Smooth muscle cell (in vitro differentiated cells): ENCODE results near the gene AP1S3. TPM values are rescaled to one million over a fixed set of nuclear protein-coding genes. Genes with fewer than 3 reads are reported as not detected.
A peak's percentile ranks its signal among the peaks of the same experiment; 100 is the strongest.
"Not testable (repeated sequence)": the region's sequence is repeated elsewhere in the genome, so short reads cannot be mapped to it uniquely, and the experiment has no call there.

Experiments
- DNase-seq: peaks from one replicate; lab custom pipeline; 2025; ENCODE audit not compliant: unreplicated experiment; lab: John Stamatoyannopoulos, UW
- H2AFZ ChIP-seq: fragments of 200-600 bp; sonication (generic); 2 replicates; pipeline ENCODE4 v1.6.0; 2016; ENCODE audit warnings: antibody characterized with exemption, low read depth, mild to moderate bottlenecking
- H3F3A ChIP-seq: fragments of 200-600 bp; sonication (generic); 2 replicates; pipeline ENCODE4 v1.6.0; 2017; ENCODE audit warnings: antibody characterized with exemption, low read depth
- H3K27ac ChIP-seq: fragments of 200-600 bp; sonication (generic); 2 replicates; pipeline ENCODE4 v1.5.1; 2016; ENCODE audit warnings: low read depth, mild to moderate bottlenecking
- H3K27me3 ChIP-seq: fragments of 200-600 bp; sonication (generic); 2 replicates; pipeline ENCODE4 v1.6.1; 2016; ENCODE audit warnings: low read depth, mild to moderate bottlenecking
- H3K36me3 ChIP-seq: fragments of 200-600 bp; sonication (generic); 2 replicates; pipeline ENCODE4 v1.5.1; 2016; ENCODE audit warnings: low read depth
- H3K4me1 ChIP-seq: fragments of 200-600 bp; sonication (generic); 2 replicates; pipeline ENCODE4 v1.5.1; 2016; ENCODE audit warnings: low read depth
- H3K4me2 ChIP-seq: fragments of 200-600 bp; sonication (generic); 2 replicates; pipeline ENCODE4 v1.6.0; 2016; ENCODE audit warnings: mild to moderate bottlenecking
- H3K4me3 ChIP-seq: fragments of 200-600 bp; sonication (generic); 2 replicates; pipeline ENCODE4 v1.5.1; 2016; ENCODE audit warnings: mild to moderate bottlenecking
- H3K79me2 ChIP-seq: fragments of 200-600 bp; sonication (generic); 2 replicates; pipeline ENCODE4 v1.6.0; 2016; ENCODE audit warnings: low read depth, mild to moderate bottlenecking
- H3K9ac ChIP-seq: fragments of 200-600 bp; sonication (generic); 2 replicates; pipeline ENCODE4 v1.6.0; 2016; ENCODE audit warnings: low read depth
- H3K9me3 ChIP-seq: fragments of 200-600 bp; sonication (generic); replicated peaks from 2 replicates; pipeline ENCODE4 v1.5.1; 2016; ENCODE audit warnings: low read depth
- H4K20me1 ChIP-seq: fragments of 200-600 bp; sonication (generic); 2 replicates; pipeline ENCODE4 v1.6.0; 2016; ENCODE audit warnings: low read depth
- CTCF ChIP-seq: fragments of 200-600 bp; sonication (generic); IDR thresholded peaks from 2 replicates; pipeline ENCODE4 v1.5.1; 2017; ENCODE audit warnings: borderline replicate concordance, mild to moderate bottlenecking, antibody characterized with exemption; ENCODE audit not compliant: insufficient read depth, poor library complexity, severe bottlenecking
- WGBS: methylation state at CpG from one replicate; pipeline ENCODE4 v1.1.7; 2016; ENCODE audit warnings: low lambda C conversion rate; 5-methylcytosine and 5-hydroxymethylcytosine counted together
- polyA plus RNA-seq: library from polyadenylated mRNA; unstranded; fragments of >200 nt; fragmentation: Nextera tagmentation; extraction: Ambion mirVana; gene quantifications from 2 replicates; pipeline ENCODE4 v1.2.1, GENCODE V29; 2016
- total RNA-seq: library from RNA; depleted of rRNA; stranded (reverse); fragments of >200 nt; gene quantifications from 2 replicates; pipeline ENCODE4 v1.2.3, GENCODE V29; 2014

The AP1S3 gene
- total and polyA plus RNA-seq, 2 experiments from 2014 or later, result 1.4 to 11.4 TPM

GRCh38 chr2:223765221-223765785 is 72.1 kb downstream of the AP1S3 start:
- Histone ChIP-seq H3K27ac (peak overlapping the region; percentile 47), H3K79me2 (no peaks in the 10 kb centered on the region), H3K36me3 (no peaks in the 10 kb centered on the region), H3K4me3 (no peak overlapping the region), H3K27me3 (no peaks in the 10 kb centered on the region), H2AFZ (no peak overlapping the region), H3K9me3 (no peaks in the 10 kb centered on the region), H3K9ac (no peak overlapping the region), H3K4me2 (no peak overlapping the region), H4K20me1 (no peaks in the 10 kb centered on the region), H3K4me1 (peaks cover 3% of the 10 kb centered on the region), H3F3A (peaks cover 6% of the 10 kb centered on the region)
- 59% methylated on average over 6 of the region's 6 CpGs for WGBS
- no peak for DNase-seq
- no peak for TF ChIP-seq CTCF

- Histone ChIP-seq H3K9me3 (no peaks in the 10 kb centered on the region), H3K4me3 (no peak overlapping the region), H3K9ac (no peak overlapping the region), H3K4me2 (no peak overlapping the region), H4K20me1 (no peaks in the 10 kb centered on the region), H3F3A (peaks cover 6% of the 10 kb centered on the region), H2AFZ (no peak overlapping the region), H3K27me3 (no peaks in the 10 kb centered on the region), H3K4me1 (peaks cover 4% of the 10 kb centered on the region), H3K79me2 (no peaks in the 10 kb centered on the region), H3K27ac (no peak overlapping the region), H3K36me3 (no peaks in the 10 kb centered on the region)
- WGBS, result 100% methylated on average over 1 of the region's 1 CpG
- DNase-seq, result no peak
- TF ChIP-seq CTCF, result no peak
Measured at GRCh38 chr2:223764796-223765195, 72.6 kb downstream of the AP1S3 start.

- no peaks in the 10 kb centered on the region for H4K20me1 ChIP-seq
- peaks cover 6% of the 10 kb centered on the region for H3F3A ChIP-seq
- H3K9ac ChIP-seq, result no peak overlapping the region
- H2AFZ ChIP-seq, result no peak overlapping the region
- H3K4me3 ChIP-seq, result no peak overlapping the region
- H3K27me3 ChIP-seq, result no peaks in the 10 kb centered on the region
- WGBS, result 95% methylated on average over 1 of the region's 1 CpG
- no peaks in the 10 kb centered on the region for H3K36me3 ChIP-seq
- no peaks in the 10 kb centered on the region for H3K79me2 ChIP-seq
- no peak for DNase-seq
- H3K9me3 ChIP-seq, result no peaks in the 10 kb centered on the region
- no peak for TF ChIP-seq CTCF
- H3K4me1 ChIP-seq, result peaks cover 4% of the 10 kb centered on the region
- no peak overlapping the region for H3K27ac ChIP-seq
- no peak overlapping the region for H3K4me2 ChIP-seq
Measured at GRCh38 chr2:223762853-223763252, 74.5 kb downstream of the AP1S3 start.

GRCh38 chr2:223761746-223762145 is 75.6 kb downstream of the AP1S3 start:
- not testable (repeated sequence) for H3K79me2 ChIP-seq, H3K27me3 ChIP-seq, H3K4me3 ChIP-seq, H2AFZ ChIP-seq, H3K36me3 ChIP-seq, H3F3A ChIP-seq, H3K9me3 ChIP-seq, H3K4me1 ChIP-seq, DNase-seq, H4K20me1 ChIP-seq
- H3K9ac ChIP-seq, result peak overlapping the region; percentile 33
- H3K27ac ChIP-seq, result peak overlapping the region; percentile 96
- WGBS, result 97% methylated on average over 7 of the region's 7 CpGs
- peak overlapping the region; percentile 33 for H3K4me2 ChIP-seq
